ENCODE results near the gene DYNLT3. TPM values are rescaled to one million over a fixed set of nuclear protein-coding genes. Genes with fewer than 3 reads are reported as not detected.

DYNLT3 gene
- total RNA-seq, 6 experiments from 2014 or later = 13.1 to 24.4 (median 17.7) TPM

DNA sequence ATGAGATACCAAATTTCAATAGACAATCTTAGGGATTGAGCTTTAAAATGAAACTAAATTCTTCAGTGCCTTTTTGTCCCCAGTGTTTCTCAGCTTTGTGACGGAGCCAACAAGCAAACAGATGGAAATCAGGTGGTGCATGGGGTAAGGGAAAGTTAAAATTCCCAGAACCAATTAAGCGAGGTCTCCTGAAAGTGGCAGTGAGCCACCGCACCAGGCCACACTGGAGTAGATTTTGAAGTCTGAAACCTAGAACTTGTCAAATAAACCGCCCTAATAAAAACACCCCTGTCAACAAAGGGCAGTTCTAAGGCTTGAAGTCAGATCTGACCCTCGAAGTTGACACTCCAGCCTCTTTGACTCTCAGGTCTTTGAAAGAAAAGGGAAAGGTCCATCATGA lies 40.6 kb upstream of the DYNLT3 start:
- Histone ChIP-seq H3K27ac (peak overlapping the region; percentile 55 to 76 (median 74)), H3K36me3 (no peaks in the 10 kb centered on the region), H3K4me1 (no peaks in the 10 kb centered on the region), H3K9me3 (no peaks in the 10 kb centered on the region), H3K4me3 (peak overlapping the region; percentile 22 to 55 (median 46)), H3K27me3 (no peaks in the 10 kb centered on the region)
- no peak for TF ChIP-seq POLR2A (IDR thresholded peaks at IDR 0.05)
- TF ChIP-seq, protein P1, sequence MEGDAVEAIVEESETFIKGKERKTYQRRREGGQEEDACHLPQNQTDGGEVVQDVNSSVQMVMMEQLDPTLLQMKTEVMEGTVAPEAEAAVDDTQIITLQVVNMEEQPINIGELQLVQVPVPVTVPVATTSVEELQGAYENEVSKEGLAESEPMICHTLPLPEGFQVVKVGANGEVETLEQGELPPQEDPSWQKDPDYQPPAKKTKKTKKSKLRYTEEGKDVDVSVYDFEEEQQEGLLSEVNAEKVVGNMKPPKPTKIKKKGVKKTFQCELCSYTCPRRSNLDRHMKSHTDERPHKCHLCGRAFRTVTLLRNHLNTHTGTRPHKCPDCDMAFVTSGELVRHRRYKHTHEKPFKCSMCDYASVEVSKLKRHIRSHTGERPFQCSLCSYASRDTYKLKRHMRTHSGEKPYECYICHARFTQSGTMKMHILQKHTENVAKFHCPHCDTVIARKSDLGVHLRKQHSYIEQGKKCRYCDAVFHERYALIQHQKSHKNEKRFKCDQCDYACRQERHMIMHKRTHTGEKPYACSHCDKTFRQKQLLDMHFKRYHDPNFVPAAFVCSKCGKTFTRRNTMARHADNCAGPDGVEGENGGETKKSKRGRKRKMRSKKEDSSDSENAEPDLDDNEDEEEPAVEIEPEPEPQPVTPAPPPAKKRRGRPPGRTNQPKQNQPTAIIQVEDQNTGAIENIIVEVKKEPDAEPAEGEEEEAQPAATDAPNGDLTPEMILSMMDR (IDR thresholded peaks at IDR 0.05) = no peak
- WGBS (ENCODE audit: insufficient coverage, low coverage, low lambda C conversion rate, missing lambda C conversion rate) = 43% methylated on average over 5 of the region's 5 CpGs
- peak; percentile 39 to 74 (median 68) for DNase-seq
- peak; percentile 62 to 80 (median 73) for ATAC-seq
- intact Hi-C loops (cut with DNase I) = no loop called here

DNA sequence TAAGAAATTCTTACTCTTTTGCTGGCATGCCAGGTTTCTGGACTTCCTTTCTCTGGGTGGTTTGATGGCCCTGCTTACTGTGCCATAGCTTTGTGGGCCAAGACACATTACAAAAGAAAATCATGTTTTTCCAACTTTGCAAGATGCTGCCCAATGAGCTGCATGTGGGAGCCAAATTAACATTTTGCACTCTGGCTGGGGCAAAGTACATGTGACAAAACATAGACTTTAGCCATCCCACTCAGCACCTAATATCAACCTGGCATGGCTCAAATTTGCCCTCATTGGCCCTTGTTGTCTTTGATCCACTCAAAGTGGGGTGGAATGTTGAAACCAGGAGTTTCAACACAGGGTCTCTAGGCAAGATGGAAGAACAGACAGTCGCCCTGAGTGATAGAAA lies 40.0 kb upstream of the DYNLT3 start:
- Histone ChIP-seq H3K4me1 (no peaks in the 10 kb centered on the region), H3K4me3 (peak overlapping the region; percentile 22 to 55 (median 46)), H3K36me3 (no peaks in the 10 kb centered on the region), H3K27ac (peak overlapping the region; percentile 55 to 86 (median 80)), H3K9me3 (no peaks in the 10 kb centered on the region), H3K27me3 (no peaks in the 10 kb centered on the region)
- intact Hi-C loops (cut with DNase I) = no loop called here
- DNase-seq (peak in 2 of 3 donors; percentile 27 to 73), ATAC-seq (peak; percentile 73 to 90 (median 76))
- TF ChIP-seq POLR2A (IDR thresholded peaks at IDR 0.05) = peak; percentile 72
- TF ChIP-seq, protein P1 (IDR thresholded peaks at IDR 0.05) = no peak
- WGBS (ENCODE audit: insufficient coverage, low coverage, low lambda C conversion rate, missing lambda C conversion rate) = 7% methylated on average over 1 of the region's 1 CpG

DNA sequence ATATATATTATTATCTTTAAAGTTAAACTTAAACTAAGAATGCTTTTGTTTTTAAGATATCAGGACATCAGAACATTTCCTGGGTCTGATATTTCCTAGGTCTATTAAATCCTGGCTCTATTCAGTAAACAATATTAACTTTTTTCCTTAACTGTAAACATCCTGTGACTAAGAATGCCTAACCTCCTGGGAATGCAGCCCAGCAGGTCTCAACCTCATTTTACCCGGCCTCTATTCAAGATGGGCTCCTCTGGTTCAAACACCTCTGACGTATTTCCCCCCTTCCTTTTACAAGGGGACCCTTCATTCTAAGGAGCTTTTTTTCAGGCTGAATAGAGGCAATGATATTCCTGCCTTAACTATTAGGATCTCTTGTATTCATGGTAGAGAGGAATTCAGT lies 35.8 kb upstream of the DYNLT3 start:
- H3K9me3 ChIP-seq = no peaks in the 10 kb centered on the region
- ATAC-seq (peak in 1 of 4 donors; percentile 12), DNase-seq (no peak)
- H3K36me3 ChIP-seq = no peaks in the 10 kb centered on the region
- H3K4me1 ChIP-seq = no peaks in the 10 kb centered on the region
- H3K27ac ChIP-seq = peak overlapping the region in 1 of 3 donors; percentile 20
- H3K4me3 ChIP-seq = no peak overlapping the region
- TF ChIP-seq, protein P1 (IDR thresholded peaks at IDR 0.05) = no peak
- TF ChIP-seq POLR2A (IDR thresholded peaks at IDR 0.05) = no peak
- H3K27me3 ChIP-seq = no peaks in the 10 kb centered on the region
- WGBS (ENCODE audit: insufficient coverage, low coverage, low lambda C conversion rate, missing lambda C conversion rate) = 20% methylated on average over 2 of the region's 2 CpGs
- intact Hi-C loops (cut with DNase I) = no loop called here

DNA sequence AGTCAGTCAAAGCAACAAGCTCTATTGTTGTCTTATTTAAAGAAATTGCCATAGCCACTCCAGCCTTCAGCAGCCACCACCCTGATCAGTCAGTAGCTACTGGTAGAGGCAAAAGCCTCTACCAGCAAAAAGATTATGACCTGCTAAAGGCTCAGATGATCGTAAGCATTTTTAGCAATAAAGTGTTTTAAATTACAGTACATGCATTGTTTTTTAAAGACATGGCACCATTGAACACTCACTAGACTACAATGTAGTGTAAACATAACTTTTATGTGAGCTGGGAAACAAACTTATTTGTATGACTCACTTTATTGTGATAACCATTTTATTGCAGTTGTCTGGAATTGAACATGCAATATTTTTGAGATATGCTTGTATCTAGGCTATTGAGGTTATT lies 32.3 kb upstream of the DYNLT3 start:
- TF ChIP-seq, protein P1 (IDR thresholded peaks at IDR 0.05) = no peak
- TF ChIP-seq POLR2A (IDR thresholded peaks at IDR 0.05) = no peak
- no peaks in the 10 kb centered on the region for H3K9me3 ChIP-seq
- no peaks in the 10 kb centered on the region for H3K36me3 ChIP-seq
- intact Hi-C loops (cut with DNase I) = no loop called here
- H3K4me1 ChIP-seq = no peaks in the 10 kb centered on the region
- ATAC-seq (no peak), DNase-seq (no peak)
- WGBS (ENCODE audit: insufficient coverage, low coverage, low lambda C conversion rate, missing lambda C conversion rate) = 85% methylated on average over 1 of the region's 1 CpG
- no peak overlapping the region for H3K27ac ChIP-seq
- no peak overlapping the region for H3K4me3 ChIP-seq
- H3K27me3 ChIP-seq = no peaks in the 10 kb centered on the region

DNA sequence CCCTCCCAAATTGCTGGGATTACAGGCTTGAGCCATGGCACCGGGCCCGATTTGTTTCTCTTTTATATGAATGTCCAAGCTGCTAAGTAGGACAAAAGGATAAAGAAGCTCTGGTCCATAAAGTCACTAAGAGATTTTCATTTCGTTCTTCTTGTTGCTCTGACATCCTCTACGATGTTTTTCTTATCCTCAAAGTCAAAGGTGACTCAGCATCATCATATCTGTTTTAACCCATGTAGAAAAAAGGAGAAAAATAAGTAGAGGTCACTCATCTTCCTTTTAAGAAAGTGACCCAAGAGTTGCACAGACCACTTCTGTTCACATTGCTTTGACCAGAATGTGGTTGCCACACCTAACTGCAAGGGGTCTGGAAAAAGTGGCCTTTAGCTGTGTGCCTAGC lies 29.3 kb upstream of the DYNLT3 start:
- H3K9me3 ChIP-seq = no peaks in the 10 kb centered on the region
- H3K27ac ChIP-seq = no peak overlapping the region
- 77% methylated on average over 4 of the region's 4 CpGs for WGBS (ENCODE audit: insufficient coverage, low coverage, low lambda C conversion rate, missing lambda C conversion rate)
- H3K4me1 ChIP-seq = no peaks in the 10 kb centered on the region
- H3K4me3 ChIP-seq = no peak overlapping the region
- no peak for ATAC-seq
- TF ChIP-seq, protein P1 (IDR thresholded peaks at IDR 0.05) = no peak
- no peak for DNase-seq
- H3K36me3 ChIP-seq = no peaks in the 10 kb centered on the region
- H3K27me3 ChIP-seq = no peaks in the 10 kb centered on the region
- intact Hi-C loops (cut with DNase I) = no loop called here

Measured in right lobe of liver (tissue), 6 donors.